ENCODE results near the gene SPECC1.
"Not testable (repeated sequence)": the region's sequence is repeated elsewhere in the genome, so short reads cannot be mapped to it uniquely, and the experiment has no call there.

SPECC1 gene

DNA sequence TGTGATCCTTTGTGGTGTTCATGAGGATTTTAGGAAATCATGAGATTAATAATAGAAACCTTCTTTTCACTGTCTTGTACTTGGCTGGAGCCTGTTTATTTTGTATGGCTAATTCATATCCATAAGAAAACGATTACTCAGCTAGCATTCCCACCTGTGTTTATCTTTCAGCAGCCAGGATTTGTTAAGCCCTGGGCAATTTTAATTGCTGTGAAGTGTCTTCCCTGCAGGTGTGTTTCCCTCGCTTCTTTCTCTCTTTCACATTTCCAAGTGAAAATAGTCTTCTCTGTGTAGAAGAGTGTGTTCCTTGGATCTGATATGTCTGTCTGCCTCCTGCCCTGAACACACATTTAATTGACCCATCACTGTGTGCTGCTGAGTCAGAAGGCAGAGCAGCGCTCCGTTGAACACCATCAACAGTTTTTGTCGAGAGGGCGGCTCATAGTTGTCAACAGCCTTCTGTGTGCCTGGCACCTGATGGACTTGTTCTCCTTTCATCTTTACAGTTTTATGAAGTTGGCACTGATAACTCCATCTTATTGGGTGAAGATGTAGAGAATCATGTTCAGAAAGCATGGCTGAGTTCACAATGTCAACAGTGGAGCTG, 83.2 kb downstream of the SPECC1 start:
- DNase-seq, result peak in 1 of 56 donors; percentile 21

DNA sequence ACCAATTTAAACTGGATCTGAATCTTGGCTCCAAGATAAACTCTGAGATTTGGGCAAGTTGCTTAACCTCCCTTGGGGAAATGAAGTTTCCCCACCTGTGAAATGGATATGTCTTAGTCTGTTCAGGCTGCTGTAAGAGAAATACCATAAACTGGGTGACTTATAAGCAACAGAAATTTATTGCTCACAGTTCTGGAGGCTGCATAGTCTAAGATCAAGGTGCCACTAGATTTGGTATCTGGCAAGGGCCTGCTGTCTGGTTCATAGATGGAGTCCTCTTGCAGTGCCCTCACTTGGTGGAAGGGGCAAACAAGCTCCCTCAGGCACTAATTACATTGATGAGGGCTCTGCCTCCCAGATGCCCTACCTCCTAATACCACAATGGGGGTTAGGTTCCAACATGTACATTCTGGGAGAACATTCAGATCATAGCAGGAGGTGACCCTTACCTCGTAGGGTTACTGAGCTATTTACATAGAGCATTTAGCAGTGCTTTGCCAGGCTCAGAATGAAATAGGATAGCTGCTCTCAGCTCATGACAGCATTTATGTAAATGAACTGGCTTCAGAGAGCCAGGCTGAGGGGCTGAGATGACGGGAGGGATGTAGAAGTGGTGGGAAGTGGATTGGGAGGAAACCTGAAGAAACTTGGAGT, 83.9 kb downstream of the SPECC1 start:
- no peak for DNase-seq

DNA sequence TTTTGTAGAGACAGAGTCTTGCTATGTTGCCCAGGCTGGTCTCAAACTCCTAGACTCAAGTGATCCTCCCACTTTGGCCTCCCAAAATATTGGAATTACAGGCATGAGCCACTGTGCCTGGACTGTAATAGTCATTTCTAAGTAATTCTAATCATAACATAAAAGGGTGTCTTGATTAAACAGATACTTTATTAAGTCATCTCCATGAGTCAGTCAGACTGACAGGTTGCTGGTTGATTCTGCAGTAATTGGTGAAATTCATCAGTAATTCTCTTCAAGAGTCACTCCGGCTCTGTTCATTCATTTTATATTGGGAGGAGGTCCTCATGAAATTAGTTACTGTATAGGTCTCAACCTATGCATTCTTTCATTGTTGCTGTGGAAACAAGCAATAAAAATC, 85.6 kb downstream of the SPECC1 start:
- no peak for DNase-seq

DNA sequence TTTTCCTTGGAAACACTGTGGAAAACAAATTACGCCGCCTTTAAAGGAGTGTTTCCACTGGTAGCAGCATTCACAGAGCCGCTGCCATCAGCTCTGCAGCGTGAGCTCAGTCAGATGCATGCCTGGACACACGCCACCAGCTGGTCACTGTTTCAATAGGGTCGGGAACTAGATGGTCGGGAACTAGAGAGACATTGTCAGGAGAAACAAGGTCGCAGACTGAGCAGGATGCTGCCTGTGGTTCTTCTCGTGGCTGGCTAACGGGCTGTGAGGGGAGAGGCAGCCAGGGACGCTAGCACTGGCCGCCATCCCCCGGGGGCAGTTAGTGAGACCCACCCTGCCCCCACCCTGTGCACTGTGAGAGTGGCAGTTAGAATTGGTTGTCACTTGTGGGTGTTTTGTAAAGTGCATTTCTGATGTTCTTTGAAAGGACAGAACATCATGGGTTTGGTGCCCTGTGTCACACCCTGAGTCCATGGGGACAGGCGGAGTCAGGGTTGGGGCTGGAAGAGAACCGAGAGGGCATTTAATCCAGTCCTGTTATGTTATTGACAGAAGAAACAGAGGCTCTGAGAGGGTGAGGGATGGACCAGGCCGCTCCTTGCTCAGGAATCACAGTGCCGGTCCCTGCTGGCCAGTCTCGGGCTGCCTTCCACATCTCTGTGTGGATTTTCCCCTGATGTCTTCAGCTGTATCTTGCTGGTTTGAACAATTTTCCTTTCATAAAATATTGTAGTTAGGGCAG, 86.3 kb downstream of the SPECC1 start:
- DNase-seq, result peak in 54 of 56 donors; percentile 23 to 90 (median 72)

DNA sequence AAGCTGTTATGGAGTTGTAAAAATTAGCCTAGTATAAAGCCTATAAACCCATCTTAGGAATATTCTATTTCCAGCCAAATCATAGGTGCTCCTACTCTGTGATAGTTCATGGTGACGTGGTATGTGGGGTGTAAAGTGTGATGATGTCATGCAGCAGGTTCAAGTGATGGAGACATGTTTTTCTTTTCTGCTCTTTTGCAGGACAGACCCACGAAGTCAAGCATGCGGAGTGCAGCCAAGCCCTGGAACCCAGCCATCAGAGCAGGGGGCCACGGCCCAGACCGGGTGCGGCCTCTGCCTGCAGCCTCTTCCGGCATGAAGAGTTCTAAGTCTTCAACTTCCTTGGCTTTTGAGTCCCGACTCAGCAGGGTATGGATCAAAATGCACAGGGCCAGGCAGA, 87.3 kb downstream of the SPECC1 start:
- DNase-seq, result no peak

DNA sequence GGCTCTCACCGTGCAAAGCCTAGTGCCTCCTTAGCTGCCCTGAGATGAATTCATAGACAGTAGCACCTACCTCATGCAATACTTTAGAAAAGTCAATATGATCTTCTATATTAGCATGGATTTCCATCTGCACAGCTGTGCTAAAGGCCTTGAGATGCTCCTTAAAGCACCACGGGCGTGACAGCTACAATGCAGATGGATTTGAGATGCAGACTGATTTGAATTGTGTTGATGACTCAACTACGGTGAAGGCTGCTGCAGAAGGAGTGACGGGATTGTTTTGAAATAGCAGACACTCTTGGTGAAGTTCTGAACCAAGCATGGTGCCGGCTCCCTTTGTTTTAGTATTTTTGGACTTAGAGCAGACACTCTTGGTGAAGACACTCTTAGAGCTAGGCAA, 88.2 kb downstream of the SPECC1 start:
- peak in 6 of 56 donors; percentile 13 to 63 (median 26) for DNase-seq

DNA sequence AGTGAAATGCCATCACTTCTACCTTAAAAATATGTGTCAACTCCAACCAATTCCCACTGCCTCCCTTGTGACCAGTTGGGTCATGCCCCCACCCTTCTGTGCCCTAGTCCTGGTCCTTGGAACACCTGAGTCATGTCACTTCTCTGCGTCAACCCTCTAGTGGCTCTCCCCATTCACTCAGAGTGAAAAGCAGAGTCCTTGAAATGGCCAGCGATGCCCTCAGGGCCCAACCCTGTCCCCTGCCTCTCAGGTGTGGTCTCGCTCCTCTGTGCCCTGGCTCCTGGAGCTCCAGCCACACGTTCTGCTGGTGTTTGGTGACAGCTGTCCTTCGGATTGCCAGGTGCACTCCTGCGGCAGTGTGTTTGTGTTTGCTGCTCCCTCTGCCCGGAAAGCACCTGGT, 89.2 kb downstream of the SPECC1 start:
- DNase-seq, result no peak

DNA sequence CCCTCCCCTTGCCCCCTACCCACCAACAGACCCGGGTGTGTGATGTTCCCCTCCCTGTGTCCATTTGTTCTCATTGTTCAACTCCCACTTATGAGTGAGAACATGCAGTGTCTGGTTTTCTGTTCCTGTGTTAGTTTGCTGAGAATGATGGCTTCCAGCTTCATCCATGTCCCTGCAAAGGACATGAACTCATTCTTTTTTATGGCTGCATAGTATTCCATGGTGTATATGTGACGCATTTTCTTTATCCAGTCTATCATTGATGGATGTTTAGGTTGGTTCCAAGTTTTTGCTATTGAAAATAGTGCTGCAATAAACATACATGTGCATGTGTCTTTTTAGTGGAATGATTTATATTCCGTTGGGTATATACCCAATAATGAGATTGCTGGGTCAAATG, 91.6 kb downstream of the SPECC1 start:
- DNase-seq, result not testable (repeated sequence)

DNA sequence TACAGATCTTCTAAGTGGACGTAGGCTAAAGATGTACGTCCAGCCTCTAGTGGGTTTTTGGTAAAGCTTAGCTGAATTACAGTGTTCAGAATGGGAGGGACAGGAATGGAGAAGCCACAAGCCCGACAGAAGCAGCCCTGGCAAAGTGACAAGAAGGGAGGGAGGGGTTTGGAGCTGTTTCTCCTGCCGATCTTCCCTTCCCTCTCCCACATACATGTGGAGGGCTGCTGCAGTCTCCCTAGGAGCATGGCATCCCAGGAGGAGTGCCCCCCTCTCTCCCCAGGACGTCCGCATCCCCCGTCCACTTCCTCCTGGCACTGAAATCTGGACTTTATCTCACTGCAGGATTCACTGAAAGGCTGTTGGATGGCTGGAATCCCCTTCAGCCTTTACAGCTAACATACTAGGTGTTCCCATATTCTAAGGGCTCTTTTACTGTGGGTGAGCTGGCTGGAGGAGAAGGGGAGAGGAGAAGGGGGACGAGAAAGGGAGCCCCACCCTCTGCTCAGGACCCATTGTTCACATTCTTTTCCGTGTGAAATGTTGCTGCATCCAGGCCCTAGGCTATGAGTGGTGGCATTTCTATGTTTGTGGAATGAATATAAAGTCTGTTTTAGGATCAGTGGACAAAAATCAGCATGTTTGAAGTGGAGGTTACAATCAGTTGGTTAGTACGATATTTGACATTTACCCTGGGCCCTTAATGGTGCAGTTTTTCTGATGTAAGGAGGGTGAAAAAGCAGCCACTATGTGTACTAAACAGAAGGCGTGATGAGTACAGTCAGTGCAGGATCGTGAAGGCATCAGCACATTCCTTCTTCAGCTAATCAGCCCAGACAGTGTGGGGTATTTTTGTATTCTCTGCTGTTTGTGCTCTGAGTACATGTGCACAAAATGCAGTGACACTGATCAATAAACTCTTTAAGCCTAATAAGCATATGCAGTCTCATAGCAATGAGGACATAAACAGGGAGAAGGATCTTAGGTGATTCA, 94.6 kb downstream of the SPECC1 start:
- peak in 2 of 56 donors; percentile 27 to 36 for DNase-seq

DNA sequence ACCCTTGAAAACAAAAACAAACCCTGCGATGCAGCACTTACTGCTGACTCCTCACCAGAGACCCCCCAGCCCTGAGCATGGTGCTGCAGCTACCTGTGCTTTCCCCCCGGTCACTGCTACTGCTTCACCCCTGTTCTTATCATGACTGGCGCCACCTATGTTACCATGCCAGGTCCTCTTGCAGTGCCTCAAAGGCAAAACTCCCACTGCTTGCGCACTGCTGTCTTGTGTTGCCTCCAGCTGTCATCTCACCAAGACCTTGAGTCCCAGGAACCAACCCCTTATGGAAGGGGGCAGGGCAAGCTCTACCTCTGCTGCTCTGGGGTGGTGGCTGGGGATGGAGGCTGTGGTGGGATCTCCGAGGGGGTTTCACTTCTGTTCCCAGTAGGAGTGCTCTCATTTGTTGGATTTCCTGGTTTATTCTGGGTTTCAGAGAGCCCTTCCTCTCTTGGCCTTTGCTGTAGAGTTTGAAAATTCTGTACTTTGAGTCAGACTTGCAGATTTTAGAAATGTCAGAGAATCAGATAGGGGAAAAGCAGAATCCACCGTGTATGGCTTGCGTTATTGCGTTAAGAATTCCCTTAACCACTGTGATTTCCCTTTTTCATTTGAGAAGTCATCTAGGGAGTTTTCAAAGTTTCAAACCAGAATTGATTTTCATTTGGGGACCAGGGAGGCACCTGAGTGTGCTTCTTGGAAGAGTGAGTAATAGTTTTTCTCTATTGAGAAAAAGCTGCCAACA, 96.6 kb downstream of the SPECC1 start:
- no peak for DNase-seq

DNA sequence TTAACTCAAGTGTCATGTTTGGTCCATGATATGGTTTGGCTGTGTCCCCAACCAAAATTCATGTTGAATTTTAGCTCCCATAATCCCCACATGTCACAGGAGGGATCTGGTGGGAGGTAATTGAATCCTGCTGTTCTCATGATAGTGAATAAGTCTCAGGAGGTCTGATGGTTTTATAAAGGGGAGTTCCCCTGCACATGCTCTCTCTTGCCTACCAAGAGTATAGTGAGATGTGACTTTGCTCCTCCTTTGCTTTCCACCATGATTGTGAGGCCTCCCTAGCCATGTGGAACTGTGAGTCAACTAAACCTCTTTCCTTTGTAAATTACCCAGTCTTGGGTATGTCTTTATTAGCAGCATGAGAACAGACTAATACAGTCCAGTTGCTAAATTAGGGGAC, 97.3 kb downstream of the SPECC1 start:
- DNase-seq, result not testable (repeated sequence)

DNA sequence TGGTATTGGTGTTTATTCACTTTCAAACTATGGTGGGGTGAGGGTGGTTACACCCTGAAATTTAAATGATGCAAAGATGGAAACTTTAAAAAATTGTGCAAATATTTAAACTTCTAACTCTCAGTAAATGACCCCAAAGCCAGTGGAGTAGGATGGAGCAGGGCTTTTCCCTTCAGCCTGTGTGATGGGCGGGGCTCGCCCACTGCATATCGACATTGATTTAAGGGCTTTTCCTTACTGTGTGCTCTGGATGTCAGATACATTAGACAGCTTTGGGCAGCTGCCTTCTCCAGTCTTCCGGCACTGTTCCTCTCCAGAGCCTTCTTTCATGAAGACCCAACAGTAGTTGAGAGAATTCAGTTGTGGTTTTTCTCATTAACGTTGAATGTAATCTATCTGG, 99.9 kb downstream of the SPECC1 start:
- DNase-seq, result no peak

DNA sequence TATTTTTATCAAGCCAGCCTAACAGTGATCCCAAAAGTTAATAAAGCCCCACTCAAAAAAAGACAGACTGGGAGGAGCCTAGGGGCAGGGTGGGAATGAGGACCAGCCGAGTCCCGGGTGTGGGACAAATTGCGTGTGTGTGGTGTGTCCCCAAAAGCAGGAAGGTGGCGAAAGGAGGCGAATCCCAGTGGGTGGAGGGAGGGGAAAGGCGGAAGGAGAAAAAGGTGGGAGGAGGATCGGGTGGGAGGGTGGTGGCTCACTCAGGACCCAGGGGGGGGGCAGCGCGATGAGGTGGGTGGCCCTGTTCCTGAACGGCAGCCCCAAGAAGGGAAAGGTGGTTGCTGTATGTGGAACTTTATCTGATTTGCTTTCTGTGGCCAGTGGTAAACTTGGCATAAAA, 102.4 kb downstream of the SPECC1 start:
- DNase-seq, result no peak

DNA sequence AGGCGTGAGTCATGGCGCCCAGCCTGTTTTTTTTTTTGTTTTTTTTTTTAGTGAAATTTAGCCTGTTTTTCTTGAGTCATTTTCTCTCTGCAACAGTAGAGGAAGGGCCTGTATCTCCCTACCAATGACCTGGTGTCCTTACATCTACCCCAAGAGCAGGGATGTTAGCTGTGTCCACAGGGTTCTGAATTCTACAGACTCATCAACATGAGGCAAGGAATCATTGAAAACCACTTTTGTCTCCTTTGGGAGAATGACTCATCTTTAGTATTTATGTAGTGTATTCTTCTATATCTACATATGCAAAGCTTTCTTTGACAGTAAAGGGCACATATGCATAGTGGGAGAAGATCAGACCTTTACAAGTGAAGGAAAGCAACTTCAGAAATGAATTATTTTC, 105.3 kb downstream of the SPECC1 start:
- DNase-seq, result no peak

DNA sequence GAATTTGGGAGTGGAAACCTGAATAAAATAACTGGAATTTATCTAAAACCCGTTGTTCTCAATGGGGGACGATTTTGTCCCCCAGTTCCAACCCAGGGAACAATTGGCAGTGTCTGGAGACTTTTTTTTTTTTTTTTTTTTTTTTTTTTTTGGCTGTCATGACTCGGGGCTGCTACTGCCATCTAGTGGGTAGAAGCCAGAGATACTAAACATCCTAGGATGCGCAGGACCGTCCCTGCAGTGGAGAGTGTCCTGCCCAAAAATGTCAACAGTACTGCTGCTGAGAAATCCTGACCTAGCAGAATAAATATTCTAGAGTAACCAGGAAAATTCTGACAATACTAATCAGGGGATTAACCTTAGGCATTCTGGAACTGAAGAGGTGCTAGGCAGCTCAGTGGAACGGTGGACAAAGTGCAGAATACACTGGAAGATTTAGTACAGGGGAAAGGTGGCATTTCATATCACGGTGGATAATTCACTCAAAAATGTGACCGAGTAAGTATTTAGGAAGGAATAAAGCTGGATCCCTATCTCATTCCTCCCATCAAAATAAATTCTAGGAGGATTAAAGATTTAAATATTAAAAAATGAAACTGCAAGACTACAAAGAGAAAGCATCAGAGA, 107.6 kb downstream of the SPECC1 start:
- peak in 27 of 56 donors; percentile 11 to 67 (median 35) for DNase-seq

DNA sequence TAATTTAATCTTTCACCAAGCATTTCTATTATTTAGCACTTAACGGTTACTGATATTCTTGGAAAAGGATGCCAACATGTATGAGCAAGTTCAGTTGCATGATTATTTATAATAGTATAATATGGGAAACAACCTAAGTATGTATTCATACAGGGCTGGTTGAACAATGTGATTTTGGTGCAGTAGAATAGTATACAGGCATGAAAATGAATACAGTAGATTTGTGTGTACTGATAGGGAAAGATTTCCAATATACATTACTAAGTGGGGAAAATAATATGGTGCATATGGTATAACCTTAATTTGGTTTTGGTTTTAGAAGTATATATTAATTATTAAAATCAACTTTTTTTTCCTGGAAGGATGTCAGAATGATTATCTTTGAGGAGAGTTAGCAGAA, 109.1 kb downstream of the SPECC1 start:
- DNase-seq, result no peak

DNA sequence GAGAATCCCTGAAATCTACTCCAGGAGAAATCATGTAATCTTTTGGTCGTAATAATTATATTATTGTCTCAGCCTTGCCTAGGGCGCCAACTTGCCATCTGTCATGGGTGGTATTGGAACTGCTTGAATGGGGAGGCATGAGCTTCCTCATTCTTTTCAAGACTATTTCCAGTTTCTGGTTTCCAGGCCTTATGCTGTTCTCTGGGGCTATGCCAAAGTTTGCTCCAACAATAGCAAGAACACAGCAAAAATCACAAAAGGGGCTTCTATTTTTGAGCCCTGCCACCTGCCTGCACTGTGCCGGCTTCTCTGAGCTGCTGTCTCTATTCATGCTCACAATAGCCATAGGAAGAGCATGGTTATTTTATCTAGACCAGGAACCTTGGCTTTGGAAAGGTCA, 111.7 kb downstream of the SPECC1 start:
- peak in 9 of 56 donors; percentile 10 to 55 (median 28) for DNase-seq

DNA sequence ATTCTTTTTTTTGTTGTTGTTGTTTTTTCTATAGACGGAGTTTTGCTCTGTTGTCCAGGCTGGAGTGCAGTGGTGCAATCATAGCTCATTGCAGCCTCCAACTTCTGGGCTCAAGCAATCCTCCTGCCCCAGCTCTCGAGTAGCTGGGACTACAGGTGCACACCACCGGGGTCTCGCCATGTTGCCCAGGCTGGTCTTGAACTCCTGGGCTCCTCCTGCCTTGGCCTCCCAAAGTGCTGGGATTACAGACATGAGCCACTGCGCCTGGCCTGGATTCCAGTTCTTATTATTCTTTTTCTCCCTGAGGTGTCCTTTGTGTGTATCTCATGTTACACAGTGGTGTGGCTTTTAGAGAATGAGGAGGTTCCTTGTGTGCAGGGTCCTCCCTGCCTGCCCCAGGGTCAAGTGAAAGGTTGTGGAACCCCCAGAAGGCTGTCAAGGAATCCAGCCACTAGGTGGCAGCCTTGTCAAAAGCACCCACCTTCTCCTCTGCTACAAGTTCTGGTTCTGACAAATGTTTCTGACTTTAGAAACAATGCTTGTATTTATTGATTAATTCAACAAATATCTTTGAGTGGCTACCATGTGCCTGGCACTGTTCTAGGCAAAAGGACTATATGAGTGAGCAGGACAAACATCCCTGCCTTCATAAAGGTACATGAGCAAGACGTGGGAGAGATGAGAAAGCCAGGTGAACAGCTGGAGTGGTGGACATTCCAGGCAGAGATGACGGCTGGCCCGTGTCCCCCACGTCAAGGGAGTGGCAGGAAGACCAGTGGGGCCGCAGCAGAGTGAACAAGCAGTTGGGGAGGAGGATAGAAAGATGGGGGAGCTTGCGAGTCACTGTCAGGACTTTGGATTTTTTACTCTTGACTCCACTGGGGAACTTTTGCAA, 112.4 kb downstream of the SPECC1 start:
- DNase-seq, result peak in 49 of 56 donors; percentile 8 to 90 (median 66)
